Prostate gland (tissue), 2 donors: ENCODE measurements around the gene KIAA1671. TPM values are rescaled to one million over a fixed set of nuclear protein-coding genes. Genes with fewer than 3 reads are reported as not detected.

Experiments used
- DNase-seq: peaks from one replicate; pipeline ENCODE4 v3.0.0-alpha.2; 2019; ENCODE audit warnings: low spot score
- H3K27ac ChIP-seq, 2 donors: fragments of 200-600 bp; sonication (generic); 2 replicates each; pipeline ENCODE4 v1.5.1; 2017 to 2019
- H3K27me3 ChIP-seq: fragments of 200-600 bp; sonication (generic); replicated peaks from 2 replicates; pipeline ENCODE4 v1.5.1; 2019; ENCODE audit not compliant: insufficient read depth
- H3K36me3 ChIP-seq, 2 donors: fragments of 200-600 bp; sonication (generic); 1 replicate in 1 of 2; 2 replicates in 1 of 2; pipeline versions ENCODE4 v1.5.1 to v1.8.1; 2017 to 2019
- H3K4me1 ChIP-seq: fragments of 200-600 bp; sonication (generic); replicated peaks from 2 replicates; pipeline ENCODE4 v1.5.1; 2019
- H3K4me3 ChIP-seq, 2 donors: fragments of 200-600 bp; sonication (generic); 2 replicates each; pipeline ENCODE4 v1.5.1; 2017 to 2019
- H3K9me3 ChIP-seq: fragments of 200-600 bp; sonication (generic); 2 replicates; pipeline ENCODE4 v1.5.1; 2017
- POLR2A ChIP-seq: fragments of 450-650 bp; IDR thresholded peaks from one replicate; pipeline ENCODE4 v1.6.1; 2016; ENCODE audit warnings: antibody characterized with exemption, mild to moderate bottlenecking
- POLR2AphosphoS5 ChIP-seq: sonication (generic); formaldehyde crosslinking; IDR thresholded peaks from one replicate; pipeline ENCODE4 v1.6.1; 2017; ENCODE audit warnings: antibody characterized with exemption
- WGBS: methylation state at CpG from one replicate; pipeline ENCODE4 v1.1.5; 2018; 5-methylcytosine and 5-hydroxymethylcytosine counted together
- intact Hi-C: fragments of 100-400 bp; cut with DNase I; formaldehyde crosslinking; loops from one replicate; pipeline ENCODE4 v1.14.2; 2022
- total RNA-seq, 2 donors: library from RNA; depleted of rRNA; stranded (reverse); fragments of >200 nt; gene quantifications; one replicate each; pipeline ENCODE4 v1.1.0, GENCODE V29; 2016
- TF ChIP-seq, protein P1 (sequence below), 4 experiments: fragments of 200-600 bp in 2 of 4; fragments of 450-650 bp in 2 of 4; sonication (generic) in 2 of 4; IDR thresholded peaks; 1 replicate in 3 of 4; 2 replicates in 1 of 4; pipeline ENCODE4 v1.5.1; 2016 to 2019; ENCODE audit warnings: antibody characterized with exemption in 4 of 4, mild to moderate bottlenecking in 2 of 4, moderate library complexity in 2 of 4

The KIAA1671 gene
- total RNA-seq, 2 donors from 2014 or later, result 44.8 to 53.1 TPM

DNA sequence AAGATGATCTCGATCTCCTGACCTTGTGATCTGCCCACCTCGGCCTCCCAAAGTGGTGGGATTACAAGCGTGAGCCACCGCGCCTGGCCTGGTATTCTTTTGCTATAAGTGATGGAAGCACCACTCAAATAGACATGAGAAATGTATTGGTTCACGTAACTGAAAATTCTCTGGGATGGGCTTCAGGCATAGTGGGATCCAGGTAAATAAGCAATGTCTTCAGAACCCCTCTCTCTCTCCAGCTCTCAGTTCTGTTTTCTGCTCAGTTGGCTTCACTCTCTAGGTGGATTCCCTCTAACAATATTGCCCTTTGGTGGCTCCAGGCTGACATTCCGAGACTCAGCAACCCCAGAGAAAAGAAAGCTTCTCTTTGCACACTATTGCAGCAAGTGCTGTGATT lies 5.1 kb upstream of the KIAA1671 start:
- H3K27ac ChIP-seq, result no peak overlapping the region
- 95% methylated on average over 7 of the region's 7 CpGs for WGBS

DNA sequence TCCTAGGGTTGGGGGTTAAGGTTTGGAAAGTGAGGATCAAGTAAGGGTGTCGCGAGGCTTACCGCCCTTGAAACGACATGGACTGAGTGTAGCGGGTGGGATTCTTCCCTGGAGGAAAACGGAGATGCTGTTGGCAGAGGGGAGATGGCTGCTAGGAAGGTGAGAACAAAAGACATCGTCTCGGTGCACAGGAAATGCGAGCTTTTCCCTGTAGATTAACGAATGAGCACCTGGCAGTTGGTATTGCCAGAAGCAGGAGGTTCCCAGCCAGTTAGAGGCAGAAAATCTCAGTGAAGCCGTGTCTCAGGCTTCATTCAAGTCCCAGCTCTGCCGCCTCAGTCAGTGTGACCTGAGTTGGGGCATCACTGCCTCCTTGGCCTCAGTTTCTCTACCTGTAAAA lies 4.6 kb upstream of the KIAA1671 start:
- Histone ChIP-seq H3K27me3 (no peaks in the 10 kb centered on the region), H3K36me3 (no peaks in the 10 kb centered on the region), H3K27ac (no peak overlapping the region), H3K4me1 (no peaks in the 10 kb centered on the region), H3K4me3 (no peak overlapping the region), H3K9me3 (no peaks in the 10 kb centered on the region)
- 55% methylated on average over 12 of the region's 12 CpGs for WGBS
- TF ChIP-seq, protein P1, sequence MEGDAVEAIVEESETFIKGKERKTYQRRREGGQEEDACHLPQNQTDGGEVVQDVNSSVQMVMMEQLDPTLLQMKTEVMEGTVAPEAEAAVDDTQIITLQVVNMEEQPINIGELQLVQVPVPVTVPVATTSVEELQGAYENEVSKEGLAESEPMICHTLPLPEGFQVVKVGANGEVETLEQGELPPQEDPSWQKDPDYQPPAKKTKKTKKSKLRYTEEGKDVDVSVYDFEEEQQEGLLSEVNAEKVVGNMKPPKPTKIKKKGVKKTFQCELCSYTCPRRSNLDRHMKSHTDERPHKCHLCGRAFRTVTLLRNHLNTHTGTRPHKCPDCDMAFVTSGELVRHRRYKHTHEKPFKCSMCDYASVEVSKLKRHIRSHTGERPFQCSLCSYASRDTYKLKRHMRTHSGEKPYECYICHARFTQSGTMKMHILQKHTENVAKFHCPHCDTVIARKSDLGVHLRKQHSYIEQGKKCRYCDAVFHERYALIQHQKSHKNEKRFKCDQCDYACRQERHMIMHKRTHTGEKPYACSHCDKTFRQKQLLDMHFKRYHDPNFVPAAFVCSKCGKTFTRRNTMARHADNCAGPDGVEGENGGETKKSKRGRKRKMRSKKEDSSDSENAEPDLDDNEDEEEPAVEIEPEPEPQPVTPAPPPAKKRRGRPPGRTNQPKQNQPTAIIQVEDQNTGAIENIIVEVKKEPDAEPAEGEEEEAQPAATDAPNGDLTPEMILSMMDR (IDR thresholded peaks at IDR 0.05), result no peak
- TF ChIP-seq POLR2A, result no peak
- TF ChIP-seq POLR2AphosphoS5, result no peak
- intact Hi-C loops, result no loop called here
- no peak for DNase-seq

More for the DNA sequence above, 5.1 kb upstream of the KIAA1671 start:
- no peaks in the 10 kb centered on the region for H3K4me1 ChIP-seq
- H3K27me3 ChIP-seq, result no peaks in the 10 kb centered on the region
- intact Hi-C loops, result no loop called here
- TF ChIP-seq, protein P1 (IDR thresholded peaks at IDR 0.05), result no peak
- no peak for TF ChIP-seq POLR2A
- TF ChIP-seq POLR2AphosphoS5, result no peak
- DNase-seq, result no peak
- no peaks in the 10 kb centered on the region for H3K9me3 ChIP-seq
- H3K4me3 ChIP-seq, result no peak overlapping the region
- H3K36me3 ChIP-seq, result no peaks in the 10 kb centered on the region

DNA sequence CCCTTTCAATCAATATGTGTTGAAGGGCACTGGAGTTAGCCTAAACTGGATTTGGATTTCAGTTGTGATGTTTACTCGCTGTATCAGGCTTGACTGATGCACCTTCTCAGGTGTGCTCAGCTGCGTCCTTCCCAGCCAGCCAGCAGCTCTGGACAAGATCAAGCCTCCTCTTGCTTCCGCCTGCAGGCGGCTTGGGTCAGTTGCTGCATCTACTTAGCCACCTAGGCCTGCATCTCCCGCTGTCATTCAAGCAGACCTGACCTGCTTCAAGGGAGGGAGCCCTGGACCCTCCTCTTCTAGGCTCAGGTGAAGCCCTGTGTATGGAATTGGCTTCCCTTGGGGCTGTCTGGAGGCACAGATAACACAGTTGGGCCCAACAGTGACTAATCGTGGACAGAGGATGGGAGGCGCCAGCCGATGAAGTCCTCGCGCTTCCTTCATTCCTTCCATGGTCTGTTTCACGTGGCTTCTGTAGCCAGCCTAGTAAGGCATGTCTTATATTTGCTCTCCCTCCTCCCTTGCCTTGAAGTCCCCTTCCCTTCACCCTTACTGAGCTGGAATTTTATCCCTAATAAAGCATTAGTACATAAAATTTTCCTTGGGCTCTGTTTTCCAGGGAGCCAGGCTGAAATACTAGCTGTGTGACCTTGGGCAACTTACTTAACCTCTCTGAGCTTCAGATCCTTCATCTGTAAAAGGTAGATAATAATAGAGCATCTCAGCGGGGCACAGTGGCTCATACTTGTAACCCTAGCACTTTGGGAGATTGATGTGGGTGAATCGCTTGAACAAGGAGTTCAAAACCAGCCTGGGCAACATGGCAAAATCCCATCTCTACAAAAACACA lies 3.9 kb upstream of the KIAA1671 start:
- Histone ChIP-seq H3K4me3 (no peak overlapping the region), H3K27ac (no peak overlapping the region), H3K9me3 (no peaks in the 10 kb centered on the region), H3K36me3 (no peaks in the 10 kb centered on the region), H3K4me1 (peaks cover 2% of the 10 kb centered on the region), H3K27me3 (no peaks in the 10 kb centered on the region)
- TF ChIP-seq POLR2AphosphoS5, result no peak
- TF ChIP-seq, protein P1 (IDR thresholded peaks at IDR 0.05), result no peak
- TF ChIP-seq POLR2A, result no peak
- intact Hi-C loops, result no loop called here
- WGBS, result 86% methylated on average over 13 of the region's 13 CpGs
- no peak for DNase-seq

DNA sequence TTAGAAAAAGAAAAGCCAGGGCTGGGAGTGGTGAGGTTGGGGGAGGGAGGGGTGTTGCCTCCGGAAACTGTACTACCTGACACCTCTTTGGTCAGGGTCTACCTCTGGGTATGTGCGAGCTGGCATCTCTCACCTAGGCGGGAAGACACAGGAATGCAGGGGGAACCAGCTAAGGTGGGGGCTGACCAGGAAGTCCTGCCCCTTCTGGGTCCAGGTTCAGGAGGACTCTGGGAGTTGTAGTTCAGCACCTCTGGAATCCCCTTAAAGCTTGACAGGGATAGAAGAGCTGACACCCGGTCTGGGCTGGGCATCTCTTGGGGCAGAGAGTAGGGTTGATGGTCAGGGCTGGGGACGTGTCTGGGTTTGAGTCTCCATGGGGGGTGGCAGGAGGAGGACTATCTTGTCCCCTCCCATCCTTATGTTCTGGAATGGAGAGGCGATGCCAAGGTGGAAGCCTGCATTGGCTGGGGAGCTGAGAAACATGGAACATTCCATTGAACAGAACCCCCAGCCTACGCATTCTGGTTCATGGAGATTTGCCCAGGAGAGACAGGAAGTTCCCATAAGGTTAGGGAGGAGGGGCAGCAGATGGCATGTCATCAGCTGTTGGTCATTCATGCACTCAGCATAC lies 2.1 kb upstream of the KIAA1671 start:
- Histone ChIP-seq H3K36me3 (no peaks in the 10 kb centered on the region), H3K4me3 (no peak overlapping the region), H3K4me1 (peaks cover 8% of the 10 kb centered on the region), H3K27me3 (no peaks in the 10 kb centered on the region), H3K27ac (no peak overlapping the region), H3K9me3 (no peaks in the 10 kb centered on the region)
- intact Hi-C loops, result no loop called here
- no peak for DNase-seq
- 21% methylated on average over 7 of the region's 7 CpGs for WGBS
- TF ChIP-seq, protein P1 (IDR thresholded peaks at IDR 0.05), result no peak
- TF ChIP-seq POLR2AphosphoS5 (no peak), POLR2A (no peak)
